Measurements from ENCODE around the gene PKD2. TPM values are rescaled to one million over a fixed set of nuclear protein-coding genes. Genes with fewer than 3 reads are reported as not detected.

Gene PKD2
- total and polyA plus RNA-seq, 2 of the 13 experiments (the other 11 are each of a cell fraction or from before 2014, with no cell fraction given), result 5.6 to 9.1 TPM

DNA sequence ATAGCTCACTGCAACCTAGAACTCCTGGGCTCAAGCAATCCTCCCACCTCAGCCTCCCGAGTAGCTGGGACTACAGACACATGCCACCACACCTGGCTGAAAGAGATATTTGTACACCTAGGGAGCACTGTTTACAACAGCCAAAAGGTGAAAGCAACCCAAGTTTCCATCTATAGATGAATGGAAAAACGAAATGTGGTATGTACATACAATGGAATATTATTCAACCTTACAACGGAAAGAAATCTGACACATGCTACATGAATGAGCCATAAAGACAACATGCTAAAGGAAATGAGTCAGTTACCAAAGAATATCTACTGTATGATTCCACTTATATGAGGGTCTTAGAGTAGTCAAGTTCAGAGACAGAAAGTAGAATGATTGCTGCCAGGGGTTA lies 98.8 kb downstream of the PKD2 start:
- ATAC-seq, result no peak

More for the DNA sequence above, 98.8 kb downstream of the PKD2 start:
- ChIA-PET CTCF (ENCODE audit: low intra/inter-chr PET ratio, low total read pairs) (no interaction called here), POLR2A (no interaction called here)
- 92% methylated on average over 3 of the region's 3 CpGs for WGBS (ENCODE audit: low lambda C conversion rate)
- Histone ChIP-seq H4K20me1 (ENCODE audit: insufficient read depth, low read length) (no peaks in the 10 kb centered on the region), H3K27me3 (ENCODE audit: control insufficient read depth in 1 of 2, insufficient read depth in 2 of 2, low read length in 2 of 2) (no peaks in the 10 kb centered on the region), H3K27ac (ENCODE audit: extremely low read length, insufficient read depth, low read length) (peak overlapping the region; percentile 99), H3K4me3 (replicated peaks in 1 of 3; ENCODE audit: insufficient read depth in 1 of 3, low read depth in 2 of 3, low read length in 3 of 3) (no peak overlapping the region), H3K4me1 (ENCODE audit: insufficient read depth, low read length) (peaks cover 67% of the 10 kb centered on the region), H3K9ac (ENCODE audit: insufficient read depth, low read depth, low read length) (no peak overlapping the region), H3K4me2 (ENCODE audit: low read depth, low read length) (peak overlapping the region; percentile 6; the same call in 1 of the 2 replicates), H3K9me3 (ENCODE audit: low read length) (no peaks in the 10 kb centered on the region), H2AFZ (ENCODE audit: low read length) (no peak overlapping the region), H3K79me2 (ENCODE audit: insufficient read depth, low read length) (no peaks in the 10 kb centered on the region), H3K36me3 (replicated peaks in 1 of 2; ENCODE audit: control insufficient read depth in 1 of 2, insufficient read depth in 2 of 2, low read length in 2 of 2) (no peaks in the 10 kb centered on the region)
- no TSS peak for BruUV-seq (replicated peaks)
- intact Hi-C loops (cut with micrococcal nuclease; ENCODE audit: unreplicated experiment) (loop anchor here (2.0 to 5.0 kb wide), 6 partner anchors 44 to 411 kb away; partner anchors contain the start of gene PPM1K), in situ Hi-C loops (cut with HindIII; ENCODE audit: extremely low pct_ligation_motif_present, low pct_unique_long_range_greater_than_20kb) (no loop called here)
- no peak for DNase-seq (ENCODE audit: low spot score)
- no peak for FAIRE-seq
- peak; percentile 37; the same call in 1 of the 2 replicates for TF ChIP-seq NCOA1 (CRISPR knock-in tag; IDR thresholded peaks at IDR 0.05)
- TF ChIP-seq EHMT2 (IDR thresholded peaks at IDR 0.05; ENCODE audit: borderline replicate concordance, low read depth, low read length), result 0 out of 2 replicates have a peak, but pooled peaks have one; percentile 18
- TF ChIP-seq LCORL (IDR thresholded peaks at IDR 0.05), result no peak
- 0 out of 2 replicates have a peak, but pooled peaks have one; percentile 27 for TF ChIP-seq LCORL (CRISPR knock-in tag; IDR thresholded peaks at IDR 0.05)
- TF ChIP-seq POGZ (CRISPR knock-in tag; IDR thresholded peaks at IDR 0.05), result 0 out of 2 replicates have a peak, but pooled peaks have one; percentile 22
- no peak for TF ChIP-seq ZNF136 (CRISPR knock-in tag; IDR thresholded peaks at IDR 0.05; ENCODE audit: low read depth)
- TF ChIP-seq, protein P1, sequence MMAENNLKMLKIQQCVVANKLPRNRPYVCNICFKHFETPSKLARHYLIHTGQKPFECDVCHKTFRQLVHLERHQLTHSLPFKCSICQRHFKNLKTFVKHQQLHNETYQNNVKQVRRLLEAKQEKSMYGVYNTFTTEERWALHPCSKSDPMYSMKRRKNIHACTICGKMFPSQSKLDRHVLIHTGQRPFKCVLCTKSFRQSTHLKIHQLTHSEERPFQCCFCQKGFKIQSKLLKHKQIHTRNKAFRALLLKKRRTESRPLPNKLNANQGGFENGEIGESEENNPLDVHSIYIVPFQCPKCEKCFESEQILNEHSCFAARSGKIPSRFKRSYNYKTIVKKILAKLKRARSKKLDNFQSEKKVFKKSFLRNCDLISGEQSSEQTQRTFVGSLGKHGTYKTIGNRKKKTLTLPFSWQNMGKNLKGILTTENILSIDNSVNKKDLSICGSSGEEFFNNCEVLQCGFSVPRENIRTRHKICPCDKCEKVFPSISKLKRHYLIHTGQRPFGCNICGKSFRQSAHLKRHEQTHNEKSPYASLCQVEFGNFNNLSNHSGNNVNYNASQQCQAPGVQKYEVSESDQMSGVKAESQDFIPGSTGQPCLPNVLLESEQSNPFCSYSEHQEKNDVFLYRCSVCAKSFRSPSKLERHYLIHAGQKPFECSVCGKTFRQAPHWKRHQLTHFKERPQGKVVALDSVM (CRISPR knock-in tag; IDR thresholded peaks at IDR 0.05), result peak; percentile 77
- no peak for TF ChIP-seq TOE1 (CRISPR knock-in tag; IDR thresholded peaks at IDR 0.05)

Measured in HepG2 (cell line).